H1 (cell line): ENCODE measurements around the gene POLR3K.

Experiments
- BACH1 ChIP-seq: IDR thresholded peaks from 2 replicates; pipeline ENCODE4 v1.6.1; 2012; ENCODE audit warnings: low read length, improper control_type of control experiment
- EZH2 ChIP-seq: fragments of 200-600 bp; sonication (generic); IDR thresholded peaks from 2 replicates; pipeline ENCODE4 v1.7.1; 2012; ENCODE audit warnings: low read depth, mild to moderate bottlenecking, moderate library complexity, low read length, inconsistent platforms; ENCODE audit not compliant: severe bottlenecking
- JUND ChIP-seq: IDR thresholded peaks from 2 replicates; pipeline ENCODE4 v1.6.1; 2011; ENCODE audit warnings: mild to moderate bottlenecking, improper control_type of control experiment, low read length
- KDM5A ChIP-seq: fragments of 200-600 bp; IDR thresholded peaks from 2 replicates; pipeline ENCODE4 v1.7.1; 2012; ENCODE audit warnings: mild to moderate bottlenecking, low read length, inconsistent platforms, mixed read lengths
- NRF1 ChIP-seq: IDR thresholded peaks from 2 replicates; pipeline ENCODE4 v1.6.1; 2011; ENCODE audit warnings: mild to moderate bottlenecking, low read depth, low read length, improper control_type of control experiment
- POLR2A ChIP-seq, 2 experiments: IDR thresholded peaks; 1 replicate in 1 of 2; 2 replicates in 1 of 2; pipeline ENCODE4 v1.6.1; 2011; ENCODE audit warnings: low read depth in 2 of 2, low read length in 2 of 2, mild to moderate bottlenecking in 2 of 2; ENCODE audit errors: control extremely low read depth in 1 of 2
- POLR2AphosphoS5 ChIP-seq: IDR thresholded peaks from 2 replicates; pipeline ENCODE4 v1.6.1; 2011; ENCODE audit warnings: low read depth, low read length
- TBP ChIP-seq: IDR thresholded peaks from 2 replicates; pipeline ENCODE4 v1.6.1; 2011; ENCODE audit warnings: low read depth, low read length, improper control_type of control experiment
- TF ChIP-seq, protein P1 (sequence below), 3 experiments: IDR thresholded peaks; 1 replicate in 2 of 3; 2 replicates in 1 of 3; pipeline versions ENCODE4 v1.5.1 to v1.6.1; 2011; ENCODE audit warnings: low read length in 3 of 3, mild to moderate bottlenecking in 3 of 3, inconsistent platforms in 2 of 3, low read depth in 1 of 3, moderate library complexity in 1 of 3; ENCODE audit not compliant: insufficient read depth in 1 of 3; ENCODE audit errors: control extremely low read depth in 1 of 3

DNA sequence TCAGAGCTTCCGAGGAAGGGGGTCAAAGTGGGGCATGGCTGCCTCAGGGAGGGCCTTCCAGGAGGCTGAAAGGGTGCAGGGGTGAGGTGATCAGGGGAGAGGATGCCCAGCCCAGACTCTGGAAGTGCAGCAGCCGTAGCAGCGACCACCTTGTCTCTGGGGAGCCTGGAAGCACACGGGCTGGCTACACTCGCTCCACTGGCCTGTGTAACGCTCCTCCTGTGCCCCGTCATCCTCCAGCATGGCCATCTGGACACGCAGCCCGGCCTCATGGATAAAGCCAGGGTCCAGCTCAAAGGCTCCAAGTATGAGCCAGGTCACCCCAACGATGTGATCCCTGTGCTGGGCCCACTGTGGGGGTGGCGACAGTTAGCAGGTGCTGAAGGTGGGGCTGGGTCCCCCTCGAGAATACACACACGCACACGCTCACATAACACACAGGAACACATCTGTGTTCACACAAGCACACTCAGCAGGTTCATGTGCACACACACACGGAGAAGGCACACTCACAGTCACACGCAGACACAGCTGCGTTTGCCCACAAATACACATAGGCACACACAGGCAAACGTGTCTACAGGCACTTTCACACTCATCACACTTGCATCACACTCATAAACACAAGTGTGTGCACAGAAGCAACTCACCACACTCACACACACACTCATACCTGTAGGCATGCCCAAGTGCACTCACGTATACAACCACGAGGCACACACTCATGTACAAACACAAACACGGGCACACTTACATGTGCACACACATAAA lies 19.3 kb downstream of the POLR3K start:
- TF ChIP-seq, protein P1, sequence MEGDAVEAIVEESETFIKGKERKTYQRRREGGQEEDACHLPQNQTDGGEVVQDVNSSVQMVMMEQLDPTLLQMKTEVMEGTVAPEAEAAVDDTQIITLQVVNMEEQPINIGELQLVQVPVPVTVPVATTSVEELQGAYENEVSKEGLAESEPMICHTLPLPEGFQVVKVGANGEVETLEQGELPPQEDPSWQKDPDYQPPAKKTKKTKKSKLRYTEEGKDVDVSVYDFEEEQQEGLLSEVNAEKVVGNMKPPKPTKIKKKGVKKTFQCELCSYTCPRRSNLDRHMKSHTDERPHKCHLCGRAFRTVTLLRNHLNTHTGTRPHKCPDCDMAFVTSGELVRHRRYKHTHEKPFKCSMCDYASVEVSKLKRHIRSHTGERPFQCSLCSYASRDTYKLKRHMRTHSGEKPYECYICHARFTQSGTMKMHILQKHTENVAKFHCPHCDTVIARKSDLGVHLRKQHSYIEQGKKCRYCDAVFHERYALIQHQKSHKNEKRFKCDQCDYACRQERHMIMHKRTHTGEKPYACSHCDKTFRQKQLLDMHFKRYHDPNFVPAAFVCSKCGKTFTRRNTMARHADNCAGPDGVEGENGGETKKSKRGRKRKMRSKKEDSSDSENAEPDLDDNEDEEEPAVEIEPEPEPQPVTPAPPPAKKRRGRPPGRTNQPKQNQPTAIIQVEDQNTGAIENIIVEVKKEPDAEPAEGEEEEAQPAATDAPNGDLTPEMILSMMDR (IDR thresholded peaks at IDR 0.05; ENCODE audit: control extremely low read depth in 1 of 3, insufficient read depth in 1 of 3, low read depth in 1 of 3, low read length in 3 of 3), result no peak
- TF ChIP-seq POLR2A (IDR thresholded peaks at IDR 0.05; ENCODE audit: control extremely low read depth in 1 of 2, low read depth in 2 of 2, low read length in 2 of 2) (no peak), POLR2AphosphoS5 (no peak; the same call in 1 of the 2 replicates), TBP (no peak), EZH2 (no peak), NRF1 (no peak), JUND (no peak), KDM5A (no peak), BACH1 (no peak)
